HepG2 (cell line): ENCODE data around the gene RGL3. TPM values are rescaled to one million over a fixed set of nuclear protein-coding genes. Genes with fewer than 3 reads are reported as not detected.
A peak's percentile ranks its signal among the peaks of the same experiment; 100 is the strongest.

Experiments used
- BCL3 ChIP-seq: sonication (generic); formaldehyde crosslinking; IDR thresholded peaks from 2 replicates; pipeline ENCODE4 v1.5.1; 2020; ENCODE audit warnings: mild to moderate bottlenecking, missing genetic modification reagents, moderate library complexity
- CENPT ChIP-seq: sonication (generic); formaldehyde crosslinking; IDR thresholded peaks from 2 replicates; pipeline ENCODE4 v1.8.0; 2022; ENCODE audit warnings: low read depth, mild to moderate bottlenecking, moderate library complexity, missing genetic modification reagents
- CSRNP1 ChIP-seq: sonication (generic); formaldehyde crosslinking; IDR thresholded peaks from 2 replicates; pipeline ENCODE4 v1.8.1; 2023; ENCODE audit warnings: mild to moderate bottlenecking, missing genetic modification reagents
- NFE2L1 ChIP-seq: sonication (generic); formaldehyde crosslinking; IDR thresholded peaks from 2 replicates; pipeline ENCODE4 v1.4.0; 2020; ENCODE audit warnings: missing genetic modification reagents, mild to moderate bottlenecking, borderline replicate concordance
- REXO4 ChIP-seq: sonication (generic); formaldehyde crosslinking; IDR thresholded peaks from 2 replicates; pipeline ENCODE4 v1.8.0; 2022; ENCODE audit warnings: missing genetic modification reagents, mild to moderate bottlenecking, borderline replicate concordance
- RNF2 ChIP-seq: fragments of 450-650 bp; conservative IDR thresholded peaks from 2 replicates; pipeline ENCODE4 v1.6.1; 2016; ENCODE audit warnings: low read depth
- RXRB ChIP-seq: IDR thresholded peaks from 2 replicates; pipeline ENCODE4 v1.6.1; 2016; ENCODE audit warnings: borderline replicate concordance, missing genetic modification reagents, missing compliant biosample characterization
- SAP130 ChIP-seq: IDR thresholded peaks from 2 replicates; pipeline ENCODE4 v1.6.1; 2016; ENCODE audit warnings: low read depth
- ZBTB34 ChIP-seq: sonication (generic); formaldehyde crosslinking; IDR thresholded peaks from 2 replicates; pipeline ENCODE4 v1.8.0; 2022; ENCODE audit warnings: mild to moderate bottlenecking, missing genetic modification reagents
- ZNF207 ChIP-seq: fragments of 450-650 bp; IDR thresholded peaks from 2 replicates; pipeline ENCODE4 v1.6.1; 2016; ENCODE audit warnings: antibody characterized with exemption, borderline replicate concordance
- ZNF337 ChIP-seq: sonication (generic); formaldehyde crosslinking; IDR thresholded peaks from 2 replicates; pipeline ENCODE4 v1.5.1; 2020; ENCODE audit warnings: missing genetic modification reagents, low read depth, mild to moderate bottlenecking, borderline replicate concordance
- ZNF558 ChIP-seq: sonication (generic); formaldehyde crosslinking; IDR thresholded peaks from 2 replicates; pipeline ENCODE4 v1.9.0; 2022; ENCODE audit warnings: mild to moderate bottlenecking, missing genetic modification reagents, borderline replicate concordance
- ZNF563 ChIP-seq: sonication (generic); formaldehyde crosslinking; IDR thresholded peaks from 2 replicates; pipeline ENCODE4 v1.8.0; 2022; ENCODE audit warnings: mild to moderate bottlenecking, moderate library complexity, missing genetic modification reagents
- ZNF580 ChIP-seq: IDR thresholded peaks from 2 replicates; pipeline ENCODE4 v1.6.1; 2016; ENCODE audit warnings: low read depth, borderline replicate concordance
- polyA plus RNA-seq, 8 experiments: library from polyadenylated mRNA; depleted of rRNA in 3 of 8; stranded (reverse) in 7 of 8; unstranded in 1 of 8; fragments of >200 nt; fragmentation: Illumina TruSeq in 4 of 8; extraction: Trizol in 4 of 8; gene quantifications; 2 replicates each; pipeline versions ENCODE4 v1.2.1 to v1.2.3, GENCODE V29; 2011 to 2016; ENCODE audit warnings: low read depth in 4 of 8, missing spikeins in 1 of 8, mixed read lengths in 1 of 8; ENCODE audit not compliant: insufficient read depth in 1 of 8
- total RNA-seq, 5 experiments: library from RNA; depleted of rRNA; stranded (reverse); fragments of >200 nt; fragmentation: Illumina TruSeq; extraction: Trizol; gene quantifications; 2 replicates each; pipeline ENCODE4 v1.2.3, GENCODE V29; 2016; ENCODE audit warnings: low read depth in 1 of 5
- TF ChIP-seq, protein P1 (sequence below): sonication (generic); formaldehyde crosslinking; IDR thresholded peaks from 2 replicates; pipeline ENCODE4 v1.5.0; 2020; ENCODE audit warnings: mild to moderate bottlenecking, missing genetic modification reagents
- TF ChIP-seq, protein P2 (sequence below): sonication (generic); formaldehyde crosslinking; conservative IDR thresholded peaks from 2 replicates; pipeline ENCODE4 v1.4.0; 2020; ENCODE audit warnings: missing genetic modification reagents
- TF ChIP-seq, protein P3 (sequence below): sonication (generic); formaldehyde crosslinking; IDR thresholded peaks from 2 replicates; pipeline ENCODE4 v1.5.0; 2020; ENCODE audit warnings: mild to moderate bottlenecking, missing genetic modification reagents

RGL3 gene
- total and polyA plus RNA-seq, 2 of the 13 experiments (the other 11 are each of a cell fraction or from before 2014, with no cell fraction given) = 4.2 to 7.6 TPM

- TF ChIP-seq, protein P1, sequence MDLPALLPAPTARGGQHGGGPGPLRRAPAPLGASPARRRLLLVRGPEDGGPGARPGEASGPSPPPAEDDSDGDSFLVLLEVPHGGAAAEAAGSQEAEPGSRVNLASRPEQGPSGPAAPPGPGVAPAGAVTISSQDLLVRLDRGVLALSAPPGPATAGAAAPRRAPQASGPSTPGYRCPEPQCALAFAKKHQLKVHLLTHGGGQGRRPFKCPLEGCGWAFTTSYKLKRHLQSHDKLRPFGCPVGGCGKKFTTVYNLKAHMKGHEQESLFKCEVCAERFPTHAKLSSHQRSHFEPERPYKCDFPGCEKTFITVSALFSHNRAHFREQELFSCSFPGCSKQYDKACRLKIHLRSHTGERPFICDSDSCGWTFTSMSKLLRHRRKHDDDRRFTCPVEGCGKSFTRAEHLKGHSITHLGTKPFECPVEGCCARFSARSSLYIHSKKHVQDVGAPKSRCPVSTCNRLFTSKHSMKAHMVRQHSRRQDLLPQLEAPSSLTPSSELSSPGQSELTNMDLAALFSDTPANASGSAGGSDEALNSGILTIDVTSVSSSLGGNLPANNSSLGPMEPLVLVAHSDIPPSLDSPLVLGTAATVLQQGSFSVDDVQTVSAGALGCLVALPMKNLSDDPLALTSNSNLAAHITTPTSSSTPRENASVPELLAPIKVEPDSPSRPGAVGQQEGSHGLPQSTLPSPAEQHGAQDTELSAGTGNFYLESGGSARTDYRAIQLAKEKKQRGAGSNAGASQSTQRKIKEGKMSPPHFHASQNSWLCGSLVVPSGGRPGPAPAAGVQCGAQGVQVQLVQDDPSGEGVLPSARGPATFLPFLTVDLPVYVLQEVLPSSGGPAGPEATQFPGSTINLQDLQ (CRISPR knock-in tag) = no peak
- no peak for TF ChIP-seq NFE2L1 (CRISPR knock-in tag)
- TF ChIP-seq CENPT (CRISPR knock-in tag) = no peak
- TF ChIP-seq RNF2 = no peak; the same call in 1 of the 2 replicates
- no peak for TF ChIP-seq REXO4 (CRISPR knock-in tag)
- TF ChIP-seq ZNF337 = peak; percentile 72; the same call in 1 of the 2 replicates
- peak; percentile 83; the same call in 1 of the 2 replicates for TF ChIP-seq ZNF580 (CRISPR knock-in tag)
- TF ChIP-seq SAP130 (CRISPR knock-in tag) = peak; percentile 90
- peak; percentile 81 for TF ChIP-seq CSRNP1 (CRISPR knock-in tag)
- TF ChIP-seq ZNF558 (CRISPR knock-in tag) = no peak
- TF ChIP-seq BCL3 (CRISPR knock-in tag) = peak; percentile 56; the same call in 1 of the 2 replicates
- no peak for TF ChIP-seq ZNF207
- TF ChIP-seq ZNF563 (CRISPR knock-in tag) = no peak
- TF ChIP-seq RXRB (CRISPR knock-in tag) = peak; percentile 59
- TF ChIP-seq, protein P2, sequence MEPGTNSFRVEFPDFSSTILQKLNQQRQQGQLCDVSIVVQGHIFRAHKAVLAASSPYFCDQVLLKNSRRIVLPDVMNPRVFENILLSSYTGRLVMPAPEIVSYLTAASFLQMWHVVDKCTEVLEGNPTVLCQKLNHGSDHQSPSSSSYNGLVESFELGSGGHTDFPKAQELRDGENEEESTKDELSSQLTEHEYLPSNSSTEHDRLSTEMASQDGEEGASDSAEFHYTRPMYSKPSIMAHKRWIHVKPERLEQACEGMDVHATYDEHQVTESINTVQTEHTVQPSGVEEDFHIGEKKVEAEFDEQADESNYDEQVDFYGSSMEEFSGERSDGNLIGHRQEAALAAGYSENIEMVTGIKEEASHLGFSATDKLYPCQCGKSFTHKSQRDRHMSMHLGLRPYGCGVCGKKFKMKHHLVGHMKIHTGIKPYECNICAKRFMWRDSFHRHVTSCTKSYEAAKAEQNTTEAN (CRISPR knock-in tag) = no peak
- TF ChIP-seq ZBTB34 = peak; percentile 52
- TF ChIP-seq, protein P3, sequence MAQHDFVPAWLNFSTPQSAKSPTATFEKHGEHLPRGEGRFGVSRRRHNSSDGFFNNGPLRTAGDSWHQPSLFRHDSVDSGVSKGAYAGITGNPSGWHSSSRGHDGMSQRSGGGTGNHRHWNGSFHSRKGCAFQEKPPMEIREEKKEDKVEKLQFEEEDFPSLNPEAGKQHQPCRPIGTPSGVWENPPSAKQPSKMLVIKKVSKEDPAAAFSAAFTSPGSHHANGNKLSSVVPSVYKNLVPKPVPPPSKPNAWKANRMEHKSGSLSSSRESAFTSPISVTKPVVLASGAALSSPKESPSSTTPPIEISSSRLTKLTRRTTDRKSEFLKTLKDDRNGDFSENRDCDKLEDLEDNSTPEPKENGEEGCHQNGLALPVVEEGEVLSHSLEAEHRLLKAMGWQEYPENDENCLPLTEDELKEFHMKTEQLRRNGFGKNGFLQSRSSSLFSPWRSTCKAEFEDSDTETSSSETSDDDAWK (CRISPR knock-in tag) = no peak
These were observed 38.2 kb downstream of the RGL3 start (continued) for GRCh38 chr19:11380653-11381537.
